Esophagus muscularis mucosa (tissue), 3 donors: ENCODE results near the gene CRHR1.

Experiments
- EP300 ChIP-seq: sonication (generic); formaldehyde crosslinking; IDR thresholded peaks from one replicate; pipeline ENCODE4 v1.6.1; 2017; ENCODE audit warnings: antibody characterized with exemption
- TF ChIP-seq, protein P1 (sequence below), 3 experiments: fragments of 200-600 bp in 2 of 3; fragments of 450-650 bp in 1 of 3; sonication (generic) in 2 of 3; IDR thresholded peaks; one replicate each; pipeline ENCODE4 v1.5.1; 2017 to 2019; ENCODE audit warnings: antibody characterized with exemption in 3 of 3, mild to moderate bottlenecking in 2 of 3, moderate library complexity in 1 of 3

GRCh38 chr17:45785480-45786193 lies 1.5 kb downstream of the CRHR1 start:
- TF ChIP-seq, protein P1, sequence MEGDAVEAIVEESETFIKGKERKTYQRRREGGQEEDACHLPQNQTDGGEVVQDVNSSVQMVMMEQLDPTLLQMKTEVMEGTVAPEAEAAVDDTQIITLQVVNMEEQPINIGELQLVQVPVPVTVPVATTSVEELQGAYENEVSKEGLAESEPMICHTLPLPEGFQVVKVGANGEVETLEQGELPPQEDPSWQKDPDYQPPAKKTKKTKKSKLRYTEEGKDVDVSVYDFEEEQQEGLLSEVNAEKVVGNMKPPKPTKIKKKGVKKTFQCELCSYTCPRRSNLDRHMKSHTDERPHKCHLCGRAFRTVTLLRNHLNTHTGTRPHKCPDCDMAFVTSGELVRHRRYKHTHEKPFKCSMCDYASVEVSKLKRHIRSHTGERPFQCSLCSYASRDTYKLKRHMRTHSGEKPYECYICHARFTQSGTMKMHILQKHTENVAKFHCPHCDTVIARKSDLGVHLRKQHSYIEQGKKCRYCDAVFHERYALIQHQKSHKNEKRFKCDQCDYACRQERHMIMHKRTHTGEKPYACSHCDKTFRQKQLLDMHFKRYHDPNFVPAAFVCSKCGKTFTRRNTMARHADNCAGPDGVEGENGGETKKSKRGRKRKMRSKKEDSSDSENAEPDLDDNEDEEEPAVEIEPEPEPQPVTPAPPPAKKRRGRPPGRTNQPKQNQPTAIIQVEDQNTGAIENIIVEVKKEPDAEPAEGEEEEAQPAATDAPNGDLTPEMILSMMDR (IDR thresholded peaks at IDR 0.05) = no peak
- no peak for TF ChIP-seq EP300
